Neural progenitor cell (in vitro differentiated cells): ENCODE measurements around the gene ZBTB20.

Source experiments
- CTCF ChIP-seq: fragments of 200-600 bp; sonication (generic); IDR thresholded peaks from 2 replicates; pipeline ENCODE4 v1.5.1; 2017; ENCODE audit warnings: antibody characterized with exemption, mild to moderate bottlenecking
- EZH2phosphoT487 ChIP-seq: fragments of 200-600 bp; sonication (generic); IDR thresholded peaks from 2 replicates; pipeline ENCODE4 v1.6.1; 2017; ENCODE audit warnings: antibody characterized with exemption

GRCh38 chr3:114440700-114441099 is 706.4 kb downstream of the ZBTB20 start:
- no peak for TF ChIP-seq CTCF
- TF ChIP-seq EZH2phosphoT487 = no peak
